H1 (cell line): ENCODE measurements around the gene PBX3. TPM values are rescaled to one million over a fixed set of nuclear protein-coding genes. Genes with fewer than 3 reads are reported as not detected.

Experiments
- CEBPB ChIP-seq: IDR thresholded peaks from 2 replicates; pipeline ENCODE4 v1.6.1; 2012; ENCODE audit warnings: low read depth, low read length
- KDM4A ChIP-seq: IDR thresholded peaks from one replicate; pipeline ENCODE4 v1.7.1; 2012; ENCODE audit warnings: low read depth, mild to moderate bottlenecking, moderate library complexity, low read length, inconsistent platforms; ENCODE audit not compliant: severe bottlenecking
- TCF12 ChIP-seq: IDR thresholded peaks from 2 replicates; pipeline ENCODE4 v1.6.1; 2011; ENCODE audit warnings: low read depth, mild to moderate bottlenecking, low read length
- polyA plus RNA-seq, 7 experiments: library from polyadenylated mRNA; depleted of rRNA in 3 of 7; stranded (reverse) in 5 of 7; unstranded in 2 of 7; fragments of >200 nt in 5 of 7; fragments of 200-250 nt in 2 of 7; gene quantifications; 1 replicate in 5 of 7; 2 replicates in 1 of 7; 4 replicates in 1 of 7; pipeline versions ENCODE4 v1.2.1 to v1.2.3, GENCODE V29; 2011 to 2013; ENCODE audit warnings: missing spikeins in 2 of 7, mixed read lengths in 2 of 7
- total RNA-seq: library from RNA; stranded (reverse); fragmentation: NEBNext Ultra II Directional; extraction: Animal tissue kit (Norgen Biotek cat#: 25700); gene quantifications from 2 replicates; pipeline ENCODE4 v1.2.1, GENCODE V29; 2021
- TF ChIP-seq, protein P1 (sequence below): fragments of 300-600 bp; sonication (generic); IDR thresholded peaks from 2 replicates; pipeline ENCODE4 v1.7.1; 2012; ENCODE audit warnings: low read length, moderate library complexity, mild to moderate bottlenecking, inconsistent platforms; ENCODE audit not compliant: insufficient replicate concordance
- TF ChIP-seq, protein P2 (sequence below): IDR thresholded peaks from 2 replicates; pipeline ENCODE4 v1.6.1; 2012; ENCODE audit warnings: low read length, inconsistent platforms

Gene PBX3
- total and polyA plus RNA-seq, 2 of the 8 experiments (the other 6 are each of a cell fraction or from before 2014, with no cell fraction given) = 22.7 to 44.3 TPM

DNA sequence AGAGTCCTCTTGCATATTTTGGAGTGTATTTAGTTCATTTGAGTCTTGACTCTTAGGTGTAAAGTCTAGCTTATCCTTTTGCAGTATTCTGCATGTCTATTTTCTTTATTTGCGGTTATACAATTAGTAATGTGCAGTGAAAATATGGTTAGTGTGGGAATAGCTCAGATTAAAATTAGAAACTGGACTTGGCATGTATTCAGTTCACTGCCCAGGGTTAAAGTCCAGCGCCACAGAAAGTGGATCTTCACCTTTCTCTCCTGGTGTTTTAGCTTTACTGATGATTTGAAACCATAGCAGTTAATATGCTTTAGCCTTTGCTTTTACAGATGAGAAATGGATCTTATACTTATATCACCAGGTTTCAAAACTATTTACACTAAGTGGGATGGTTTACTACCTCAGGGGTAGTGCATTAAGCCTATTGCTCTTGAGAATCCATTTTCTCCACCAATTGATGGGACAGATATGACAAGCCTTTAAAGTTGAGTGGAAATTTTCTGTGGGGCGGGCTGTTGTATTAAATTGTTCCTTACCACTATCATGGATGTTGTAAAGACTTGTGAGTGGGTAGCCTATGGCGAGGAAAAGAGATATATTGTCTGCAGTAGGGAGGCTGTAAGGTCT lies 48.9 kb downstream of the PBX3 start (continued):
- TF ChIP-seq, protein P1, sequence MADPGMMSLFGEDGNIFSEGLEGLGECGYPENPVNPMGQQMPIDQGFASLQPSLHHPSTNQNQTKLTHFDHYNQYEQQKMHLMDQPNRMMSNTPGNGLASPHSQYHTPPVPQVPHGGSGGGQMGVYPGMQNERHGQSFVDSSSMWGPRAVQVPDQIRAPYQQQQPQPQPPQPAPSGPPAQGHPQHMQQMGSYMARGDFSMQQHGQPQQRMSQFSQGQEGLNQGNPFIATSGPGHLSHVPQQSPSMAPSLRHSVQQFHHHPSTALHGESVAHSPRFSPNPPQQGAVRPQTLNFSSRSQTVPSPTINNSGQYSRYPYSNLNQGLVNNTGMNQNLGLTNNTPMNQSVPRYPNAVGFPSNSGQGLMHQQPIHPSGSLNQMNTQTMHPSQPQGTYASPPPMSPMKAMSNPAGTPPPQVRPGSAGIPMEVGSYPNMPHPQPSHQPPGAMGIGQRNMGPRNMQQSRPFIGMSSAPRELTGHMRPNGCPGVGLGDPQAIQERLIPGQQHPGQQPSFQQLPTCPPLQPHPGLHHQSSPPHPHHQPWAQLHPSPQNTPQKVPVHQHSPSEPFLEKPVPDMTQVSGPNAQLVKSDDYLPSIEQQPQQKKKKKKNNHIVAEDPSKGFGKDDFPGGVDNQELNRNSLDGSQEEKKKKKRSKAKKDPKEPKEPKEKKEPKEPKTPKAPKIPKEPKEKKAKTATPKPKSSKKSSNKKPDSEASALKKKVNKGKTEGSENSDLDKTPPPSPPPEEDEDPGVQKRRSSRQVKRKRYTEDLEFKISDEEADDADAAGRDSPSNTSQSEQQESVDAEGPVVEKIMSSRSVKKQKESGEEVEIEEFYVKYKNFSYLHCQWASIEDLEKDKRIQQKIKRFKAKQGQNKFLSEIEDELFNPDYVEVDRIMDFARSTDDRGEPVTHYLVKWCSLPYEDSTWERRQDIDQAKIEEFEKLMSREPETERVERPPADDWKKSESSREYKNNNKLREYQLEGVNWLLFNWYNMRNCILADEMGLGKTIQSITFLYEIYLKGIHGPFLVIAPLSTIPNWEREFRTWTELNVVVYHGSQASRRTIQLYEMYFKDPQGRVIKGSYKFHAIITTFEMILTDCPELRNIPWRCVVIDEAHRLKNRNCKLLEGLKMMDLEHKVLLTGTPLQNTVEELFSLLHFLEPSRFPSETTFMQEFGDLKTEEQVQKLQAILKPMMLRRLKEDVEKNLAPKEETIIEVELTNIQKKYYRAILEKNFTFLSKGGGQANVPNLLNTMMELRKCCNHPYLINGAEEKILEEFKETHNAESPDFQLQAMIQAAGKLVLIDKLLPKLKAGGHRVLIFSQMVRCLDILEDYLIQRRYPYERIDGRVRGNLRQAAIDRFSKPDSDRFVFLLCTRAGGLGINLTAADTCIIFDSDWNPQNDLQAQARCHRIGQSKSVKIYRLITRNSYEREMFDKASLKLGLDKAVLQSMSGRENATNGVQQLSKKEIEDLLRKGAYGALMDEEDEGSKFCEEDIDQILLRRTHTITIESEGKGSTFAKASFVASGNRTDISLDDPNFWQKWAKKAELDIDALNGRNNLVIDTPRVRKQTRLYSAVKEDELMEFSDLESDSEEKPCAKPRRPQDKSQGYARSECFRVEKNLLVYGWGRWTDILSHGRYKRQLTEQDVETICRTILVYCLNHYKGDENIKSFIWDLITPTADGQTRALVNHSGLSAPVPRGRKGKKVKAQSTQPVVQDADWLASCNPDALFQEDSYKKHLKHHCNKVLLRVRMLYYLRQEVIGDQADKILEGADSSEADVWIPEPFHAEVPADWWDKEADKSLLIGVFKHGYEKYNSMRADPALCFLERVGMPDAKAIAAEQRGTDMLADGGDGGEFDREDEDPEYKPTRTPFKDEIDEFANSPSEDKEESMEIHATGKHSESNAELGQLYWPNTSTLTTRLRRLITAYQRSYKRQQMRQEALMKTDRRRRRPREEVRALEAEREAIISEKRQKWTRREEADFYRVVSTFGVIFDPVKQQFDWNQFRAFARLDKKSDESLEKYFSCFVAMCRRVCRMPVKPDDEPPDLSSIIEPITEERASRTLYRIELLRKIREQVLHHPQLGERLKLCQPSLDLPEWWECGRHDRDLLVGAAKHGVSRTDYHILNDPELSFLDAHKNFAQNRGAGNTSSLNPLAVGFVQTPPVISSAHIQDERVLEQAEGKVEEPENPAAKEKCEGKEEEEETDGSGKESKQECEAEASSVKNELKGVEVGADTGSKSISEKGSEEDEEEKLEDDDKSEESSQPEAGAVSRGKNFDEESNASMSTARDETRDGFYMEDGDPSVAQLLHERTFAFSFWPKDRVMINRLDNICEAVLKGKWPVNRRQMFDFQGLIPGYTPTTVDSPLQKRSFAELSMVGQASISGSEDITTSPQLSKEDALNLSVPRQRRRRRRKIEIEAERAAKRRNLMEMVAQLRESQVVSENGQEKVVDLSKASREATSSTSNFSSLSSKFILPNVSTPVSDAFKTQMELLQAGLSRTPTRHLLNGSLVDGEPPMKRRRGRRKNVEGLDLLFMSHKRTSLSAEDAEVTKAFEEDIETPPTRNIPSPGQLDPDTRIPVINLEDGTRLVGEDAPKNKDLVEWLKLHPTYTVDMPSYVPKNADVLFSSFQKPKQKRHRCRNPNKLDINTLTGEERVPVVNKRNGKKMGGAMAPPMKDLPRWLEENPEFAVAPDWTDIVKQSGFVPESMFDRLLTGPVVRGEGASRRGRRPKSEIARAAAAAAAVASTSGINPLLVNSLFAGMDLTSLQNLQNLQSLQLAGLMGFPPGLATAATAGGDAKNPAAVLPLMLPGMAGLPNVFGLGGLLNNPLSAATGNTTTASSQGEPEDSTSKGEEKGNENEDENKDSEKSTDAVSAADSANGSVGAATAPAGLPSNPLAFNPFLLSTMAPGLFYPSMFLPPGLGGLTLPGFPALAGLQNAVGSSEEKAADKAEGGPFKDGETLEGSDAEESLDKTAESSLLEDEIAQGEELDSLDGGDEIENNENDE = no peak
- TF ChIP-seq KDM4A (no peak), CEBPB (no peak), TCF12 (no peak)
- TF ChIP-seq, protein P2, sequence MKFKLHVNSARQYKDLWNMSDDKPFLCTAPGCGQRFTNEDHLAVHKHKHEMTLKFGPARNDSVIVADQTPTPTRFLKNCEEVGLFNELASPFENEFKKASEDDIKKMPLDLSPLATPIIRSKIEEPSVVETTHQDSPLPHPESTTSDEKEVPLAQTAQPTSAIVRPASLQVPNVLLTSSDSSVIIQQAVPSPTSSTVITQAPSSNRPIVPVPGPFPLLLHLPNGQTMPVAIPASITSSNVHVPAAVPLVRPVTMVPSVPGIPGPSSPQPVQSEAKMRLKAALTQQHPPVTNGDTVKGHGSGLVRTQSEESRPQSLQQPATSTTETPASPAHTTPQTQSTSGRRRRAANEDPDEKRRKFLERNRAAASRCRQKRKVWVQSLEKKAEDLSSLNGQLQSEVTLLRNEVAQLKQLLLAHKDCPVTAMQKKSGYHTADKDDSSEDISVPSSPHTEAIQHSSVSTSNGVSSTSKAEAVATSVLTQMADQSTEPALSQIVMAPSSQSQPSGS = no peak
